ENCODE results near the gene LYST.
A peak's percentile ranks its signal among the peaks of the same experiment; 100 is the strongest.
"Not testable (repeated sequence)": the region's sequence is repeated elsewhere in the genome, so short reads cannot be mapped to it uniquely, and the experiment has no call there.

Gene LYST

GRCh38 chr1:235866205-235866912 is at the start of gene LYST:
Gene LYST, minus strand, starts transcription at chr1:235866906. Its CDS starts 36,489 bp downstream, at chr1:235830417.
- DNase-seq, result peak; percentile 69

- not testable (repeated sequence) for DNase-seq
Measured at GRCh38 chr1:235915489-235915888, 48.8 kb upstream of the LYST start.

GRCh38 chr1:235913311-235913710 is 46.6 kb upstream of the LYST start:
- DNase-seq, result no peak

GRCh38 chr1:235911876-235912275 is 45.2 kb upstream of the LYST start:
- no peak for DNase-seq

- DNase-seq, result no peak
Measured at GRCh38 chr1:235911300-235911662, 44.6 kb upstream of the LYST start.

- DNase-seq, result peak; percentile 65
Measured at GRCh38 chr1:235910357-235911299, 43.9 kb upstream of the LYST start.

GRCh38 chr1:235908742-235909520 is 42.2 kb upstream of the LYST start:
- no peak for DNase-seq

GRCh38 chr1:235907897-235908240 is 41.2 kb upstream of the LYST start:
- no peak for DNase-seq

- no peak for DNase-seq
Measured at GRCh38 chr1:235907187-235907896, 40.6 kb upstream of the LYST start.

- DNase-seq, result no peak
Measured at GRCh38 chr1:235906436-235906835, 39.7 kb upstream of the LYST start.

- not testable (repeated sequence) for DNase-seq
Measured at GRCh38 chr1:235903809-235904208, 37.1 kb upstream of the LYST start.

- no peak for DNase-seq
Measured at GRCh38 chr1:235902677-235903542, 36.2 kb upstream of the LYST start.

GRCh38 chr1:235901461-235901860 is 34.8 kb upstream of the LYST start:
- DNase-seq, result no peak

- DNase-seq, result no peak
Measured at GRCh38 chr1:235898126-235898525, 31.4 kb upstream of the LYST start.

- no peak for DNase-seq
Measured at GRCh38 chr1:235893840-235894239, 27.1 kb upstream of the LYST start.

- no peak for DNase-seq
Measured at GRCh38 chr1:235892734-235893413, 26.2 kb upstream of the LYST start.

GRCh38 chr1:235892202-235892601 is 25.5 kb upstream of the LYST start:
- no peak for DNase-seq

- DNase-seq, result peak; percentile 67
Measured at GRCh38 chr1:235888119-235888643, 21.5 kb upstream of the LYST start.

- DNase-seq, result no peak
Measured at GRCh38 chr1:235887676-235888075, 21.0 kb upstream of the LYST start.

GRCh38 chr1:235885655-235886262 is 19.1 kb upstream of the LYST start:
- no peak for DNase-seq
